ENCODE measurements around the gene CSNK2B.

CSNK2B gene

DNA sequence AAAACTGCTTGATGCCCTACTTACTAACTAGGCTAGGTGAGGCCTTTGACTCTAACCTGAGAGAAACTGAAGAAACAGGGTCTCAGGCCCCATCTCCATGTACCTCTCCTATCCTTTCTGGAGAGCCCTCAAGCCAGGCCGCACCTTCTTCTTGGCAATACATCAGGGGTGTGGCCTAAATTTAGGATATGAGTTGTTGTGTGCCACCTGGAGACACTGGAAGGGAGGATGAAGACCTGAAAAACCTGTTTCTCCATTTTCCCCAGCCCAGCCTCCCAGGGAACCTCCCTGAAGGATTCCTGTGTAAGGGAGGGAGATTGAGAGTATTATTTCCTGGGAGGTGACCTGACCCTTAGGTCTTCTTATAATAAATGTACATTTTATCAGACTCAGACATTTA is 52.4 kb downstream of the CSNK2B start:
- Histone ChIP-seq H3K4me1 (ENCODE audit: insufficient read depth, insufficient read length) (peaks cover 6% of the 10 kb centered on the region), H3K36me3 (ENCODE audit: insufficient read depth, insufficient read length, low read length) (no peaks in the 10 kb centered on the region), H3K4me3 (ENCODE audit: insufficient read length, low read depth) (no peak overlapping the region), H3K9me3 (ENCODE audit: insufficient read depth, low read length) (no peaks in the 10 kb centered on the region), H3K9ac (ENCODE audit: insufficient read length, low read depth) (no peak overlapping the region), H3K27me3 (ENCODE audit: insufficient read depth, insufficient read length) (no peaks in the 10 kb centered on the region)
- TF ChIP-seq ZNF274 (IDR thresholded peaks at IDR 0.05; ENCODE audit: low read depth, low read length) (no peak), YY1 (IDR thresholded peaks at IDR 0.05; ENCODE audit: insufficient read depth, insufficient read length) (no peak), SUZ12 (IDR thresholded peaks at IDR 0.05; ENCODE audit: extremely low read depth, insufficient read depth, insufficient read length) (no peak)
- no peak for DNase-seq (ENCODE audit: low read depth, low spot score)

DNA sequence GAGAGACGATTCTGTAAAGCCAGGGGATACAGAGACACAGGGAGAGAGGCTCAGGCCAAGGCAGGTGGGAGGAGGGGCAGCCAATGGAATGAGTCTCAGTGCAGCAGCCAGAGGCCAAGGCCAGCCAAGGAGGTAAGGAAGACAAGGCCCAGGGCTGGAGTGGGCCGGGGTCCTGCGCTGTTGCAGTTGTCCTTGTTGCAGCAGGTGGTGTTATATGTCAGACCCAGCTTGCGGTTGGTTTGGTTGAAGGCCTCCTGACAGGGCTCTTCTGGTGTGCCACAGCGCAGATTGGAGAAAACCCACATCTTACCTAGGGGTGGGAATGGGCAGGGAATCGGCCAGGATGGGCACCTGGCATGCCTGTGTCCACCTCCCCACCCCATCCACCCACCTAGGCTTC is 53.1 kb downstream of the CSNK2B start:
- peaks cover 6% of the 10 kb centered on the region for H3K4me1 ChIP-seq (ENCODE audit: insufficient read depth, insufficient read length)
- no peak overlapping the region for H3K4me3 ChIP-seq (ENCODE audit: insufficient read length, low read depth)
- no peak overlapping the region for H3K9ac ChIP-seq (ENCODE audit: insufficient read length, low read depth)

More for the DNA sequence above, 53.1 kb downstream of the CSNK2B start:
- H3K27me3 ChIP-seq (ENCODE audit: insufficient read depth, insufficient read length) = no peaks in the 10 kb centered on the region
- H3K36me3 ChIP-seq (ENCODE audit: insufficient read depth, insufficient read length, low read length) = peaks cover under 1% of the 10 kb centered on the region
- DNase-seq (ENCODE audit: low read depth, low spot score) = no peak
- no peaks in the 10 kb centered on the region for H3K9me3 ChIP-seq (ENCODE audit: insufficient read depth, low read length)
- TF ChIP-seq YY1 (IDR thresholded peaks at IDR 0.05; ENCODE audit: insufficient read depth, insufficient read length) (no peak), SUZ12 (IDR thresholded peaks at IDR 0.05; ENCODE audit: extremely low read depth, insufficient read depth, insufficient read length) (no peak), ZNF274 (IDR thresholded peaks at IDR 0.05; ENCODE audit: low read depth, low read length) (no peak)
